ENCODE measurements around the gene POTEF. TPM values are rescaled to one million over a fixed set of nuclear protein-coding genes. Genes with fewer than 3 reads are reported as not detected.
"Not testable (repeated sequence)": the region's sequence is repeated elsewhere in the genome, so short reads cannot be mapped to it uniquely, and the experiment has no call there.

Gene POTEF
- not detected for total RNA-seq

DNA sequence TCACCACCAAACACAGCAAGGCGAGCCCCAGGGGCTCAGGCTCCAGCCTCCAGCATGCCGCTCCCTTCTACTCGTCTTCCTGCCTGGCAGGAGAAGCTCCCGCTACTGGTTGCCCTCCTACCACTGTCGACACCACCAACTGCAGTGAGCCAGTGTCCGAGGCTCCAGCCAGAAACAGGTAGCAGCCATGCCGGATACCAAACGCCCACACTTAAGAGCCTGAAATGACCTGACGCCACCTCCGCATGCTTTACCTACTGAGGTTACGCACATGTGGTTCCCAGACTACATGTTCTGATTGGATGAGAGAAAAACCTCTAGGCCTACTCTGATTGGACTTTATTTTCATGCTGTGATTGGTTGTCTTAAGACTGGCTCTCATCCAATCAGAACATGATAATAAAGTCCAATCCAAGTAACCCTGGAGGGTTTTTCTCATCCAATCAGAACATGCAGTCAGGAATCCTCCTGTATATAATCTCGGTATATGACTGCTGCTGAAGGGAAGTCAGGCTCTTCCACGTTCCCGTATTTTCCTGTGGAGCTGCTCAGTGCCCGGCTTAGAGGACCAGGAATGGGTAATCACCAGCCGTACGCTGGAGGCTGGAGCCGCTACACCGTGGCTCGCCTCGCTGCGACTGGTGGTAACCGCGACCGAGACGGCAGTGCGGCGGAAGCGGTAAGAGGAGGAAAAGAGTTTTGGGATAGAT is at the start of gene POTEF:
Gene POTEF (minus strand): TSS at position 103 of the 710 bp plus-strand sequence. CDS start 8,707 bp downstream, outside the sequence.
- H3K27me3 Mint-ChIP-seq, result peaks cover 9 to 15% of the 10 kb centered on the region in 2 donors
- not testable (repeated sequence) for H3K36me3 Mint-ChIP-seq; H3K4me3 Mint-ChIP-seq; H3K9me3 Mint-ChIP-seq; DNase-seq (ENCODE audit: low spot score); H3K27ac Mint-ChIP-seq; ATAC-seq; H3K4me1 Mint-ChIP-seq (ENCODE audit: low read depth in 2 of 2)

DNA sequence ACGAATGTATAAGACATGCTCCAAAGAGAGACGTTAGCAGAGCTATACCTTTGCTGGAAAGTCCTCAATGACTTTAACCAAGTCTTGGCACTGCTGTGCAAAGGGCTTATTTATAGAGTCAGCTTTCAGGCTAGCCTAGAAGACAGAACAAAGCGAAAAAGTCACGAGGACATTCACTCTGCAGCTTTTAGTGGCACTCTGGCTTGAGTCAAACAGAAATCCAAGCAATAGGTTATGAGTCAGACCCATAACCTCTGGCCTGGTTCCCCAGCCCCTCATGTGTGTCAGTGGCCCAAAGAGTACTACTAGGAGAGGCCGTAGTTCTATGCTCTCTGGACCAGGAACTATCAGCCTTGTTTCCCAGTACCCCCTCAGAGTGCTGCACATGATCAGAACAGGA is 45.8 kb upstream of the POTEF start:
- H3K9me3 Mint-ChIP-seq; DNase-seq (ENCODE audit: low spot score); H3K27me3 Mint-ChIP-seq: not testable (repeated sequence)
- H3K4me1 Mint-ChIP-seq (ENCODE audit: low read depth in 2 of 2), result peaks cover 17 to 22% of the 10 kb centered on the region in 2 donors
- peak; percentile 71 to 84 for ATAC-seq
- peak overlapping the region; percentile 44 for H3K4me3 Mint-ChIP-seq
- peaks cover 12% of the 10 kb centered on the region for H3K36me3 Mint-ChIP-seq
- peak overlapping the region in 1 of 2 donors; percentile 73 for H3K27ac Mint-ChIP-seq

GRCh38 chr2:130169896-130170295 is 40.9 kb upstream of the POTEF start:
- no peak for DNase-seq (ENCODE audit: low spot score)
- Mint-ChIP-seq H3K36me3 (peaks cover 6% of the 10 kb centered on the region), H3K4me3 (peak overlapping the region; percentile 49), H3K27me3 (no peaks in the 10 kb centered on the region), H3K9me3 (no peaks in the 10 kb centered on the region), H3K4me1 (ENCODE audit: low read depth in 2 of 2) (peaks cover 12 to 16% of the 10 kb centered on the region in 2 donors), H3K27ac (peak overlapping the region; percentile 70 to 88)
- no peak for ATAC-seq

GRCh38 chr2:130169163-130169562 is 40.1 kb upstream of the POTEF start:
- Mint-ChIP-seq H3K4me1 (ENCODE audit: low read depth in 2 of 2) (peaks cover 12 to 16% of the 10 kb centered on the region in 2 donors), H3K36me3 (peaks cover 11% of the 10 kb centered on the region), H3K27ac (peak overlapping the region; percentile 70 to 88), H3K4me3 (peak overlapping the region; percentile 49)
- H3K27me3 Mint-ChIP-seq; H3K9me3 Mint-ChIP-seq; DNase-seq (ENCODE audit: low spot score): not testable (repeated sequence)
- ATAC-seq, result peak; percentile 96 to 97

DNA sequence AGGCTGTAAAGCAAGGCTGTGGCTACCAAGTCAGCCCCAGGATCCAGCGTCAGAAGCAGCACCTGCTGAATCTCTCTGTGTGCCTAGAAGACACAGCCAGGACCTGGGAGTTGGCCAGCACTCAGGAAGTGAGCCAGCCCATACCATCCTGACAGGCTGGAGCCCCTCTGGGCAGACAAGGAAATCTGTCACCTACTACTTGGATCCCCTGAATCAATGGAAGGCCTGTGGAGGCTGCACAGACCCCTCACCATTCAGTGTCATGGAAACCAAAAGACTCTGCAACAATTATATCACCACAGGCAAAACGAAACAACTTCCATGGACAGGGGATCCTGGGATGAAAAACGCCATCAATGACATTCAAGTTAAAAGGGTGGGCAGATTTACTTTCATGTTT is 37.6 kb upstream of the POTEF start:
- H3K4me3 Mint-ChIP-seq; H3K27me3 Mint-ChIP-seq; DNase-seq (ENCODE audit: low spot score); ATAC-seq; H3K27ac Mint-ChIP-seq; H3K9me3 Mint-ChIP-seq: not testable (repeated sequence)
- H3K4me1 Mint-ChIP-seq (ENCODE audit: low read depth in 2 of 2), result peaks cover 12 to 16% of the 10 kb centered on the region in 2 donors
- peaks cover 11% of the 10 kb centered on the region for H3K36me3 Mint-ChIP-seq

DNA sequence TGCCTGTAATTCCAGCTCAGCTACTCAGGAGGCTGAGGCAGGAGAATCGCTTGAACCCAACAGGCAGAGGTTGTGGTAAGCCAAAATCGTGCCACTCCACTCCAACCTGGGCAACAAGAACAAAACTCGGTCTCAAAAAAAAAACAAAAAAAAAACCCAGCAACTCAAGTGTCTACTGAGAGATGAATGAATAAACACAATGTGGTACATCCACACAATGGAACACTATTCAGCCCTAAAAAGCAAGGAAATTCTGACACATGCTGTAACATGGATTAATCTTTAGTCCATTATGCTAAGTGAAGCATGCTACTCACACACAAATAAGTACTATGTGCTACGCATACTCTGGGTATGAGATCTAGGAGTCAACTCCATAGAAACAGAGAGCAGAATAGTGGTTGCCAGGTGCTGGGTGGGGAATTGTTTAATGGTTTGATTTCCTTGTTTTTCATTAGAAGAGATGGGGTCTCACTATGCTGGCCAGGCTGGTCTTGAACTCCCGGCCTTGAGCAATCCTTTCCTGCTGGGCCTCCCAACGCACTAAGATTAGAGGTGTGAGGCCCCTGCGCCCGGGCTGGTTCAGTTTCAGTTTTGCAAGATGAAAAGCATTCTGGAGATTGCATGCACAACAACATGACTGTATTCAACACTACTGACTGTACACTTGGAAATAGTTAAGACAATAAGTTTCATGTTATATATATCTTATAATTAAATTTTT is 36.4 kb upstream of the POTEF start:
- peaks cover 12 to 16% of the 10 kb centered on the region in 2 donors for H3K4me1 Mint-ChIP-seq (ENCODE audit: low read depth in 2 of 2)
- H3K27ac Mint-ChIP-seq, result peak overlapping the region in 1 of 2 donors; percentile 35
- DNase-seq (ENCODE audit: low spot score) (no peak), ATAC-seq (no peak)
- H3K4me3 Mint-ChIP-seq, result no peak overlapping the region
- no peaks in the 10 kb centered on the region for H3K27me3 Mint-ChIP-seq
- H3K9me3 Mint-ChIP-seq, result no peaks in the 10 kb centered on the region
- H3K36me3 Mint-ChIP-seq, result peaks cover 11% of the 10 kb centered on the region

DNA sequence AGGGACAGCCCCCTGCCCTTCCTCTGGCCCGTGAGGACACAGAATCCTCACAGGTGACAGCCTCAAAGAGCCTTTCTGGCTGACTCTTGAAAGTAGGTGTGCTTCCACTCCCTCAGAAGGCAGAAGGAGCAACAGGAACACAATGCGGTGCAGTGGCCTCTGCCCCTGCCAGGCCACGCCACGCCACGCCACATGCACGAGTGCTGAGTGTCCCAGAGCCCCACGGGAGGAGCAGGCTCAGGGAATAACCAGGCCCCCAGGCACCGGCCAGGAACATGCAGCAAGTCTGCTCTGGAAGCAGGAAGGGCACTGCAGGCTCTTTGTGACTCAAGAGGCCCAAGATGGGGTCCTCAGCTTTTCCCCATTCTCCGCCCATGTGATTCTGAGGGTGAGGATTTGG is 33.9 kb upstream of the POTEF start:
- peaks cover 6 to 10% of the 10 kb centered on the region in 2 donors for H3K4me1 Mint-ChIP-seq (ENCODE audit: low read depth in 2 of 2)
- DNase-seq (ENCODE audit: low spot score), result no peak
- no peak overlapping the region for H3K4me3 Mint-ChIP-seq
- ATAC-seq, result no peak
- H3K9me3 Mint-ChIP-seq, result no peaks in the 10 kb centered on the region
- no peaks in the 10 kb centered on the region for H3K27me3 Mint-ChIP-seq
- no peak overlapping the region for H3K27ac Mint-ChIP-seq
- peaks cover 5% of the 10 kb centered on the region for H3K36me3 Mint-ChIP-seq

DNA sequence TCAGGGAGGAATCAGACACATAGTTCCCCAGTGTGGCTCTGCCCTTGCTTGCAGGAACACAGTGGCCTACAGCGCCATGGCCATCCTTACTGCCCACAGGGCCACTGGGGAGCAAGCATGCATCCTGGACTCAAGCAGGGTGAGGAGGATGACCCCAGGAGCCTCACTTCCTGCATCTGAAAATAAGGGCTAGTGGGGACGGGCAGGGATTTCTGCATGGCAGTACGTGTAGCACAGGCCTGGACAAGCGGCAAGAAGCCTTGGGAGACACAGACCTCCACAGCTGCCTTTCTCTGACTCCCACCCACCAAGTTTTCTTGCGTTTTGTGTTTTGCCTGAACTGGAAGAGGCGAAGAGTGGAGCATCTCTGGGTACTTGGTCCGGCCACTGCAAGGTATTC is 33.5 kb upstream of the POTEF start:
- peaks cover 9 to 14% of the 10 kb centered on the region in 2 donors for H3K4me1 Mint-ChIP-seq (ENCODE audit: low read depth in 2 of 2)
- not testable (repeated sequence) for H3K27ac Mint-ChIP-seq; DNase-seq (ENCODE audit: low spot score); ATAC-seq; H3K36me3 Mint-ChIP-seq; H3K27me3 Mint-ChIP-seq; H3K4me3 Mint-ChIP-seq; H3K9me3 Mint-ChIP-seq

GRCh38 chr2:130160838-130161705 is 32.0 kb upstream of the POTEF start:
- peaks cover 9 to 14% of the 10 kb centered on the region in 2 donors for H3K4me1 Mint-ChIP-seq (ENCODE audit: low read depth in 2 of 2)
- not testable (repeated sequence) for H3K27me3 Mint-ChIP-seq; H3K4me3 Mint-ChIP-seq; H3K27ac Mint-ChIP-seq; DNase-seq (ENCODE audit: low spot score); H3K9me3 Mint-ChIP-seq; H3K36me3 Mint-ChIP-seq; ATAC-seq

DNA sequence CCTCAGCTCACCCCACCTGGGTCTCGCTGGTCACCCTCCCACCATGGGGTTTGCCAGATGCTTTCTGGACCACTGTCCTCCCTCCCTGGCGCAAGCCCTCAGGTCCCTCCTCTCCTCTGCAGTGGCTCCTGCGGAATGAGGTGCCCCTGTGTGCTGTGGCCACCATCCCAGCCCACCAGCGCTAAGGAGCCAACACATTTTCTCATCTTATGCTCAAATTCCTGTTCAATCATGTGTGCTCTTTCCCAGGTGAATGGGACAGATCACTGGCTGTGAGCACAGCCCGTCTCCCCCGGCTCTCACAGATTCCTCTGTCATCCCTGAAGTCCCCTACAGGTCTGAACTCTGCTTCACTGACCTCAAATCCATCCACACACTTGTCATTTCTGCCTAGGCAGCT is 31.1 kb upstream of the POTEF start:
- Mint-ChIP-seq H3K4me3 (no peak overlapping the region), H3K27ac (peak overlapping the region; percentile 11 to 63), H3K27me3 (no peaks in the 10 kb centered on the region), H3K9me3 (no peaks in the 10 kb centered on the region), H3K4me1 (ENCODE audit: low read depth in 2 of 2) (peaks cover 9 to 14% of the 10 kb centered on the region in 2 donors), H3K36me3 (peaks cover 5% of the 10 kb centered on the region)
- ATAC-seq, result no peak
- no peak for DNase-seq (ENCODE audit: low spot score)

DNA sequence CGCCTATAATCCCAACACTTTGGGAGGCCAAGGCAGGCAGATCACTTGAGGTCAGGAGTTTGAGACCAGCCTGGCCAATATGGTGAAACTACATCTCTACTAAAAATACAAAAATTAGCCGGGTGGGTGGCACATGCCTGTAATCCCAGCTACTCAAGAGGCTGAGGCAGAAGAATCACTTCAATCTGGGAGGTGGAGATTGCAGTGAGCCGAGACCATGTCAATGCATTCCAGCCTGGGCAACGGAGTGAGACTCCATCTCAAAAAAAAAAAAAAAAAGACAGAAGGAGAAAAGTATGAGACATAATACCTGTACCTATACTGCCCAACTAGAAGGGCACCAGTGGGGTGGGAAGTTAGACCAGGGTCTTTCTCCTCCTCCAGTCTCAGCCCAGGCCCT is 30.4 kb upstream of the POTEF start:
- not testable (repeated sequence) for ATAC-seq; H3K36me3 Mint-ChIP-seq; H3K27me3 Mint-ChIP-seq; H3K4me3 Mint-ChIP-seq; H3K9me3 Mint-ChIP-seq; DNase-seq (ENCODE audit: low spot score)
- Mint-ChIP-seq H3K4me1 (ENCODE audit: low read depth in 2 of 2) (peaks cover 9 to 14% of the 10 kb centered on the region in 2 donors), H3K27ac (peak overlapping the region in 1 of 2 donors; percentile 63)

- H3K4me3 Mint-ChIP-seq, result peak overlapping the region; percentile 9
- H3K36me3 Mint-ChIP-seq, result no peaks in the 10 kb centered on the region
- no peaks in the 10 kb centered on the region for H3K27me3 Mint-ChIP-seq
These were observed 29.6 kb upstream of the POTEF start for GRCh38 chr2:130158631-130159030.

GRCh38 chr2:130157825-130158514 is 28.9 kb upstream of the POTEF start:
- ATAC-seq, result peak; percentile 72 to 87
- H3K4me3 Mint-ChIP-seq, result peak overlapping the region; percentile 9
- peaks cover 9 to 14% of the 10 kb centered on the region in 2 donors for H3K4me1 Mint-ChIP-seq (ENCODE audit: low read depth in 2 of 2)
- peak overlapping the region; percentile 54 to 87 for H3K27ac Mint-ChIP-seq
- H3K36me3 Mint-ChIP-seq, H3K9me3 Mint-ChIP-seq, H3K27me3 Mint-ChIP-seq: not testable (repeated sequence)
- DNase-seq (ENCODE audit: low spot score), result peak; percentile 76

More at GRCh38 chr2:130158631-130159030, 29.6 kb upstream of the POTEF start:
- ATAC-seq (no peak), DNase-seq (ENCODE audit: low spot score) (no peak)
- Mint-ChIP-seq H3K27ac (peak overlapping the region; percentile 54 to 87), H3K9me3 (no peaks in the 10 kb centered on the region), H3K4me1 (ENCODE audit: low read depth in 2 of 2) (peaks cover 9 to 14% of the 10 kb centered on the region in 2 donors)

Measured in natural killer cell treated with Interleukin-12 subunit alpha and Interleukin-12 subunit beta and Interleukin-15 and Interleukin-18, amount 100 ng/mL, for 72 hours (primary cell).